ENCODE results near the gene BRME1.
A peak's percentile ranks its signal among the peaks of the same experiment; 100 is the strongest.

The BRME1 gene

GRCh38 chr19:13875824-13876223 is 30.1 kb downstream of the BRME1 start:
- no peak for DNase-seq
- in situ Hi-C loops (cut with MboI; ENCODE audit: low pct_unique_long_range_greater_than_20kb, low sequenced_read_pairs): loop anchor here (25.0 kb wide), 1 partner anchor 186 kb away; the partner anchor contains the start of genes MISP3 and PALM3

DNA sequence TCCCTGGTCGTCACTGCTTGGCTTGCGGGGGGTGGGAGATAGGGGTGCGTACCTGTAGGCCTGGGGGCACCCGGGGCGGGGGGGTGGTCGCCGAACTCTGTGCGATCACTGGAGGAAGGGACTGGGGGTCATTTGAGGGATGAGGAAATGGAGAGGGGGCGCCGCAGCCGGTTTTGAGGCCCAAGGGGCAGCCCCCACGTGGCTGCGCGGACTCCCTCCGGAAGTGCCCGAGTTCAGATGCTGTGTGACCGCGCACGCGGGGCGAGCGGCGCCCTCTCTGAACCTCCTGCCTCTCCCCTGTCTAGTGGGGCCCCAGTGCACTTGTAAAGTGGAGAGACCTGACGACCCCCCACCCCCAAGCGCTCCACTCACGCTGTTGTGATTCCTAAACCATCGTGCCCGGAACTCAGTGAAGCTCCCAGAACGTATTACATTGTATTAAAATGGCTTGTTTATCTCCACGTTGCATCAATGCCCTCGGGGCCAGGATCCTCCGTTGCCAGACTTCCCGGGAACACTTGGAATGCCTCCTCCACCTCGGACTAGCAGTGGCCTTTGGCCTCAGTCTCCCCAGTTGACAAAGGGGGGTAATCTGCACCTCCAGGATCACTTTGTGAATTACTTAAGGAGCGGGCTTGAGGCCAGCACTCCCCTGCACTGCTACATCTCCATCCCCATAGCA is 31.9 kb downstream of the BRME1 start:
- in situ Hi-C loops (cut with MboI; ENCODE audit: low pct_unique_long_range_greater_than_20kb, low sequenced_read_pairs): no loop called here
- no peak for DNase-seq

DNA sequence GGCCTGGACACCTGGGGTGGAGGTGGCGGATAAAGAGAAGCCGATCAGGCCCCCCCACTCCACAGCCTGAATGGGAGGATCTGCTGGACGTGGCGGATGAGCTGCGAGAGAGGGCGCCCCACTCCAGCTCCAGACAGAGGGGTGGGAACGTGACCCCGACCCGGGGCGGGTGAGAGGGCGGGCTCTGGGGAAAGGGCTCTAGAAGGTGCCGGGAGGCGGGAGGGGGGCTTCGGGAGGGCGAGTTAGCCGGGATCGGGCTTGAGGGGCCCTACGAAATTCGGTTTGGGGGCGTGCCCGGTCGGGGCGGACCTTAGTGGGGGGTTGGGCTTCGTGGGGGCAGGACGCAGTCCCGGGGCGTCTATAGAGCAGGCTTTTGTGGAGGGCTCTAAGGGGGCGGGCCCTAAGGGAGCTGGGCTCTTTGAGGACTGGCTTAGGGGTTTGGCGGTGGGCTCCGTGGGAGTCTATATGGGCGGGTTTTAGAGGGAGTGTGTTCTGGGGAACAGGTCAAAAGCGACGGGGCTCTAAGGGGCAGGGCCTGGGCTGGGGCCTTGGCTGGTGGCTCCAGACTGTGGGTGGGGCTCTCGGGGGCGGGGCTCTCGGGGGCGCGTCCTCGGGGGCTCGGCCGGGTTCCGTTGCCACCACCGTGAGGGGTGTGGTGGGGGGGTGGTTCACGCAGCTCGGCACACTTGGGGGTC is 33.1 kb downstream of the BRME1 start:
- in situ Hi-C loops (cut with MboI; ENCODE audit: low pct_unique_long_range_greater_than_20kb, low sequenced_read_pairs): no loop called here
- no peak for DNase-seq

DNA sequence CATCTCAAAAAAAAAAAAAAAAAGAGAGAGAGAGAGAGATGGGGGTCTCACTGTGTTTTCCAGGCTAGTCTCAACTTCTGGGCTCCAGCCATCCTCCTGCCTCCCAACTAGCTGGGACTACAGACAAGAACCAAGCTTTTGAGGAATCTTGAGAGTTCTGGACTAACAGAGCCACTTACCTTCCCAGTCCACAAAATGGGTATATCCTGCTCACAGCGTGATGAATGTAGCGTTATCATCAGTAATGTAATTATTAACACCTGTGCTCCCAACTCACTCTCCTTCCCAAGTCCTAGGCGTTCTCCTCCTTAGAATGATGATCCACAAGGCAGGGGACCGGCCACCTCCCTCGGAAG is 33.6 kb downstream of the BRME1 start:
- no peak for DNase-seq
- in situ Hi-C loops (cut with MboI; ENCODE audit: low pct_unique_long_range_greater_than_20kb, low sequenced_read_pairs): no loop called here

DNA sequence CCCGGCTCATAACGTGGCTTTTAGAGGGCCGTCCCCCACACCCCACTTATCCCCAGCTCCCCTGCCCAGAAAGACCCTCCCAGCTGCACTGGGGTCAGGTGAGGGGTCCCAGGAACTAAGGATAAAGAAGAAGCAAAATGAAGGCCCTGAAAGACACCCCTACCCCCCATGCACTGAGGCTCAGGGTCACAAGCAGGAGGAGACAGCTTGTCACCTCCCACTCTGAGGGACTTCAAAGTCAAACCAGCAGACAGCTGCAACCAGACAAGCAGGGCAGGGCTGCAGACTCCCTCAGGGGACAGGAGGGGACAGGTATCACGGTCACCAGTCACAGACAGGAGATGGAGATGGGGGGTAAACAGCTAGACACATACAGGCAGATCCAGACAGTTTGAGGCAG is 35.0 kb downstream of the BRME1 start:
- DNase-seq: no peak

GRCh38 chr19:13869281-13869680 is 36.6 kb downstream of the BRME1 start:
- in situ Hi-C loops (cut with MboI; ENCODE audit: low pct_unique_long_range_greater_than_20kb, low sequenced_read_pairs): loop anchor here (10.0 kb wide), 1 partner anchor 254 kb away; no protein-coding TSS in a partner anchor
- DNase-seq: no peak

More for the DNA sequence above, 35.0 kb downstream of the BRME1 start:
- in situ Hi-C loops (cut with MboI; ENCODE audit: low pct_unique_long_range_greater_than_20kb, low sequenced_read_pairs): no loop called here

DNA sequence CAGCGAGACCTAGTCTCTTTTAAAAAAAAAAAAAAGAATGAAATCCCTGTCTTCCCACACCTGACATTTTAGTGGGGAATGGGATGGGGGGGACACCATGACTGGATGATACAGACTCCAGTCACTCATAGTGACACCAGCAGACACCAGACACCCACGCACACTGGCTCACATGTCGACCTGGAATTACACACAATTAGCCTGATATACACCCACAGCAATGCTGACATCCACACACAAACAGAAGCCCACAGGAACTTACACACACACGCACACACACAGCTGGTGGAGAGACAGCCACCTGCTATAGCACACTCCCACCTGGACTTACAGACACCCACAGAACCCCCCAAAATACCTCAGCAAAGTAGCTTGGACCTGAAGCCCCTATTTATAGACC is 37.3 kb downstream of the BRME1 start:
- DNase-seq: no peak
- in situ Hi-C loops (cut with MboI; ENCODE audit: low pct_unique_long_range_greater_than_20kb, low sequenced_read_pairs): loop anchor here (10.0 kb wide), 1 partner anchor 254 kb away; no protein-coding TSS in a partner anchor

DNA sequence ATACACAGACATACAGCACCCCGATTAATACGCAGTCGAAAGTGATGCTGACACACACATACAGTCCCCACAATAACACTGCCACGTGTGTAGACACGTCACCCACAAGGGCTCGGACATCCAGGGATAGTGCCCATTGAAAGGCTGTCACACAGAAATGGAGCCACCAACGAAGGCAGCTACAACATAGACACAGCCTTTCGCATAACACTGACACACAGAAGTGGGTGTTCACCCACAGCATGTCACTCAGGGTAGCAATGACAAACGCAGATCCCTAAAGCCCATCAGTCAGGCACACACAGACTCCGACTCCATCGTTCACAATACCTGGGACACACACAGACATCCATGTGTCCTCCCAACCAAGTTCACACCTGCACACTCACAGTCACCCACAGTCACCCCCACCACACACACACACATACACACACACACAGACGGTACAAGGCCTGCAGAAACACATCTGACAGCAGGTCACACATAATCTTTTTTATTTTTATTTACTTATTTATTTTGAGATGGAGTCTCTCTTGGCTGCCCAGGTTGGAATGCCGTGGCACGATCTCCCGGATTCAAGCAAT is 39.4 kb downstream of the BRME1 start:
- in situ Hi-C loops (cut with MboI; ENCODE audit: low pct_unique_long_range_greater_than_20kb, low sequenced_read_pairs): loop anchor here (10.0 kb wide), 1 partner anchor 252 kb away; no protein-coding TSS in a partner anchor

GRCh38 chr19:13865571-13866462 is 40.1 kb downstream of the BRME1 start:
- DNase-seq: peak; percentile 40
- in situ Hi-C loops (cut with MboI; ENCODE audit: low pct_unique_long_range_greater_than_20kb, low sequenced_read_pairs): loop anchor here (10.0 kb wide), 1 partner anchor 251 kb away; no protein-coding TSS in a partner anchor

More for the DNA sequence above, 39.4 kb downstream of the BRME1 start:
- no peak for DNase-seq

DNA sequence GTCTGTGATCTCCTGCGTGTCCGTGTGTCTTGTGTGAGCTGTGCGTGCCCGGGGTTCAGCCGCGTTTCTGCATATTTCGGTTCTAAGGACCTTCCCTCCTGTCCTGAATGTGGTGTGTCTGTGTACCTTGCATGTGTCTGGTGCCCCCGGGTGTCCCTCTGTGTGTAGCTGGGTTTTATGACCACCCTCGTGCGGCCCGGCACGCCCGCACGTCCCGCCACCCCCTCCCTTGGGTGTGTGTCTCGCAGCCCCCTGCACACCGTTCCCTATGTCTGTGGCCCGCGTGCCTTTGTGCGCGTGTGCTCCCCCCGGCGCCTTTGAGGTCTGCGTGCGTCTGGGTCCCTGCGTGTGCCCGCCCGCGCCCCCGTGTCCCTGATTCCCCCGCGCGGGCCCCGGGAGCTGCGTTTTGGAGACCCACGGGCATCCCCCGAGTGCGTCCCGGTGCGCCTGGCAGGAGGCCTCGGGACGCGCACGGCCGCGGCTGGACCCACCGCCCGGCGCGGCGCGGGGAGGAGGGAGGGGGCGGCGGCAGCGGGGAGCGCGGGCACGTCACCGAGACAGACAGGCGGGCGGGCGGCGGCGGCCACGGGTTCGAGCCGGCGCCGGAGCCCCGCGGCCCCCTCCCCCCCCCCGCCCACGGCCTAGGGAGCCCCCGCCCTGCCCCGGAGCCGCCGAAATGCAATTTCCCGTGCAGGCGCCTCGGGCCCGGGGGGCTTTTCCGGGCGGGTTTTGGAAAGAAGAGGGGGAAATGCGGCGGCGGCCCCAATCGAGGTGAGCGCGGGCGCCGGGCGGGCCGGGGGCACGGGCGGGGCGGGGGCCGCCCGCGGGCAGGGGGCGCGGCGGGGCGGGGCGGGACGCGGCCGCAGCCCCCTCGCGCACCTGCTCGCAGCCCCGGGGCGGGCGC is 41.0 kb downstream of the BRME1 start:
- in situ Hi-C loops (cut with MboI; ENCODE audit: low pct_unique_long_range_greater_than_20kb, low sequenced_read_pairs): loop anchor here (10.0 kb wide), 1 partner anchor 250 kb away; no protein-coding TSS in a partner anchor
- DNase-seq: peak; percentile 22

GRCh38 chr19:13864046-13864666 is 41.8 kb downstream of the BRME1 start:
- no peak for DNase-seq
- in situ Hi-C loops (cut with MboI; ENCODE audit: low pct_unique_long_range_greater_than_20kb, low sequenced_read_pairs): loop anchor here (10.0 kb wide), 1 partner anchor 249 kb away; no protein-coding TSS in a partner anchor

- peak; percentile 92 for DNase-seq
Observed at GRCh38 chr19:13861714-13862531, 44.0 kb downstream of the BRME1 start.

GRCh38 chr19:13861392-13861713 is 44.6 kb downstream of the BRME1 start:
- in situ Hi-C loops (cut with MboI; ENCODE audit: low pct_unique_long_range_greater_than_20kb, low sequenced_read_pairs): loop anchor here (10.0 kb wide), 1 partner anchor 247 kb away; no protein-coding TSS in a partner anchor
- no peak for DNase-seq

More at GRCh38 chr19:13861714-13862531, 44.0 kb downstream of the BRME1 start:
- in situ Hi-C loops (cut with MboI; ENCODE audit: low pct_unique_long_range_greater_than_20kb, low sequenced_read_pairs): loop anchor here (10.0 kb wide), 1 partner anchor 247 kb away; no protein-coding TSS in a partner anchor

- no peak for DNase-seq
- in situ Hi-C loops (cut with MboI; ENCODE audit: low pct_unique_long_range_greater_than_20kb, low sequenced_read_pairs): loop anchor here (10.0 kb wide), 1 partner anchor 246 kb away; no protein-coding TSS in a partner anchor
Observed at GRCh38 chr19:13860679-13861391, 45.1 kb downstream of the BRME1 start.

- DNase-seq: peak; percentile 32
- in situ Hi-C loops (cut with MboI; ENCODE audit: low pct_unique_long_range_greater_than_20kb, low sequenced_read_pairs): no loop called here
Observed at GRCh38 chr19:13859361-13859880, 46.5 kb downstream of the BRME1 start.

GRCh38 chr19:13856497-13856896 is 49.4 kb downstream of the BRME1 start:
- DNase-seq: no peak
- in situ Hi-C loops (cut with MboI; ENCODE audit: low pct_unique_long_range_greater_than_20kb, low sequenced_read_pairs): no loop called here
